ENCODE data around the gene NME3. TPM values are rescaled to one million over a fixed set of nuclear protein-coding genes. Genes with fewer than 3 reads are reported as not detected.

The NME3 gene
- total and polyA plus RNA-seq, 2 of the 13 experiments (the other 11 are each of a cell fraction or from before 2014, with no cell fraction given) = 10.4 to 15.9 TPM

- ChIA-PET POLR2A (interaction anchor here (0.9 kb wide), 1 partner anchor 24 kb away, joined by 3 read pairs; the partner anchor contains the start of gene MAPK8IP3), CTCF (ENCODE audit: low intra/inter-chr PET ratio, low total read pairs) (no interaction called here)
- no peak overlapping the region for H3K4me3 ChIP-seq (replicated peaks in 1 of 3; ENCODE audit: insufficient read depth in 1 of 3, low read depth in 2 of 3, low read length in 3 of 3)
- no peak for DNase-seq (ENCODE audit: low spot score)
- H3K4me2 ChIP-seq (ENCODE audit: low read depth, low read length) = no peak overlapping the region
- no peaks in the 10 kb centered on the region for H4K20me1 ChIP-seq (ENCODE audit: insufficient read depth, low read length)
- no peaks in the 10 kb centered on the region for H3K9me3 ChIP-seq (ENCODE audit: low read length)
- H3K79me2 ChIP-seq (ENCODE audit: insufficient read depth, low read length) = no peaks in the 10 kb centered on the region
- WGBS (ENCODE audit: low lambda C conversion rate) = 96% methylated on average over 34 of the region's 35 CpGs
- H3K36me3 ChIP-seq (replicated peaks in 1 of 2; ENCODE audit: control insufficient read depth in 1 of 2, insufficient read depth in 2 of 2, low read length in 2 of 2) = peaks cover 34 to 64% of the 10 kb centered on the region in 2 experiments; a peak in 4 of 5 replicates
- no peak for FAIRE-seq
- H2AFZ ChIP-seq (ENCODE audit: low read length) = no peak overlapping the region
- no peak overlapping the region for H3K27ac ChIP-seq (ENCODE audit: extremely low read length, insufficient read depth, low read length)
- TF ChIP-seq CCAR2 (optimal IDR thresholded peaks at IDR 0.05; ENCODE audit: low read depth, low read length) (no peak), ZNF784 (CRISPR knock-in tag; IDR thresholded peaks at IDR 0.05; ENCODE audit: borderline replicate concordance) (no peak), TRIM22 (IDR thresholded peaks at IDR 0.05) (no peak), ZFP36L1 (CRISPR knock-in tag; IDR thresholded peaks at IDR 0.05) (no peak)
- no peaks in the 10 kb centered on the region for H3K4me1 ChIP-seq (ENCODE audit: insufficient read depth, low read length)
- H3K27me3 ChIP-seq (ENCODE audit: control insufficient read depth in 1 of 2, insufficient read depth in 2 of 2, low read length in 2 of 2) = no peaks in the 10 kb centered on the region; a peak in 1 of 5 replicates
- in situ Hi-C loops (cut with HindIII; ENCODE audit: extremely low pct_ligation_motif_present, low pct_unique_long_range_greater_than_20kb) (no loop called here), intact Hi-C loops (cut with micrococcal nuclease; ENCODE audit: unreplicated experiment) (no loop called here)
- no peak for ATAC-seq
- no peak overlapping the region for H3K9ac ChIP-seq (ENCODE audit: insufficient read depth, low read depth, low read length)
- no TSS peak for BruUV-seq (replicated peaks)
These were observed 41.9 kb downstream of the NME3 start for GRCh38 chr16:1729445-1729844.

GRCh38 chr16:1729026-1729425, 42.3 kb downstream of the NME3 start:
- Histone ChIP-seq H3K4me2 (ENCODE audit: low read depth, low read length) (no peak overlapping the region), H3K9me3 (ENCODE audit: low read length) (no peaks in the 10 kb centered on the region), H2AFZ (ENCODE audit: low read length) (no peak overlapping the region), H4K20me1 (ENCODE audit: insufficient read depth, low read length) (peaks cover 4% of the 10 kb centered on the region; the same call in 1 of the 2 replicates), H3K27ac (ENCODE audit: extremely low read length, insufficient read depth, low read length) (no peak overlapping the region), H3K4me3 (replicated peaks in 1 of 3; ENCODE audit: insufficient read depth in 1 of 3, low read depth in 2 of 3, low read length in 3 of 3) (no peak overlapping the region), H3K4me1 (ENCODE audit: insufficient read depth, low read length) (peaks cover under 1% of the 10 kb centered on the region; the same call in 1 of the 2 replicates), H3K9ac (ENCODE audit: insufficient read depth, low read depth, low read length) (no peak overlapping the region), H3K36me3 (replicated peaks in 1 of 2; ENCODE audit: control insufficient read depth in 1 of 2, insufficient read depth in 2 of 2, low read length in 2 of 2) (peaks cover 34 to 68% of the 10 kb centered on the region in 2 experiments; a peak in 4 of 5 replicates), H3K27me3 (ENCODE audit: control insufficient read depth in 1 of 2, insufficient read depth in 2 of 2, low read length in 2 of 2) (no peaks in the 10 kb centered on the region; a peak in 1 of 5 replicates), H3K79me2 (ENCODE audit: insufficient read depth, low read length) (peaks cover 1% of the 10 kb centered on the region)
- ChIA-PET CTCF (ENCODE audit: low intra/inter-chr PET ratio, low total read pairs) (no interaction called here), POLR2A (no interaction called here)
- no peak for ATAC-seq
- 99% methylated on average over 18 of the region's 18 CpGs for WGBS (ENCODE audit: low lambda C conversion rate)
- in situ Hi-C loops (cut with HindIII; ENCODE audit: extremely low pct_ligation_motif_present, low pct_unique_long_range_greater_than_20kb) (no loop called here), intact Hi-C loops (cut with micrococcal nuclease; ENCODE audit: unreplicated experiment) (no loop called here)
- DNase-seq (ENCODE audit: low spot score) = no peak
- no TSS peak for BruUV-seq (replicated peaks)
- no peak for FAIRE-seq
- TF ChIP-seq ZMYM3 (CRISPR knock-in tag; IDR thresholded peaks at IDR 0.05) = no peak
- no peak for TF ChIP-seq KLF11 (CRISPR knock-in tag; IDR thresholded peaks at IDR 0.05)
- TF ChIP-seq ZNF275 (CRISPR knock-in tag; IDR thresholded peaks at IDR 0.05; ENCODE audit: borderline replicate concordance) = no peak
- TF ChIP-seq ZNF547 (CRISPR knock-in tag; IDR thresholded peaks at IDR 0.05) = no peak
- no peak for TF ChIP-seq SOX6 (IDR thresholded peaks at IDR 0.05)
- no peak for TF ChIP-seq SOX6 (CRISPR knock-in tag; IDR thresholded peaks at IDR 0.05)
- no peak for TF ChIP-seq ZNF780A (CRISPR knock-in tag; IDR thresholded peaks at IDR 0.05)
- no peak for TF ChIP-seq RFX3 (CRISPR knock-in tag; IDR thresholded peaks at IDR 0.05)
- no peak for TF ChIP-seq MXI1 (IDR thresholded peaks at IDR 0.05; ENCODE audit: borderline replicate concordance, low read depth, low read length)
- no peak for TF ChIP-seq ZNF782 (CRISPR knock-in tag; IDR thresholded peaks at IDR 0.05; ENCODE audit: borderline replicate concordance)
- TF ChIP-seq ZNF629 (CRISPR knock-in tag; conservative IDR thresholded peaks at IDR 0.05) = no peak

Data from HepG2 (cell line).